ENCODE results near the gene SH2D3C. TPM values are rescaled to one million over a fixed set of nuclear protein-coding genes. Genes with fewer than 3 reads are reported as not detected.

Gene SH2D3C
- total and polyA plus RNA-seq, 2 of the 4 experiments (the other 2 are of a cell fraction), result under 0.01 to 0.24 TPM

GRCh38 chr9:127776924-127777289, 1.6 kb downstream of the SH2D3C start:
- dilution Hi-C loops (cut with HindIII; ENCODE audit: low sequenced_read_pairs, unreplicated experiment), result no loop called here
- Histone ChIP-seq H2AK9ac (replicated peaks; ENCODE audit: low read depth, low read length, poor library complexity) (no peak overlapping the region), H2AK5ac (ENCODE audit: low read depth, low read length) (no peak overlapping the region), H3K4me3 (ENCODE audit: insufficient read depth, low read depth, low read length) (no peak overlapping the region), H2AFZ (replicated peaks; ENCODE audit: low read length, poor library complexity) (no peak overlapping the region), H3K4me1 (ENCODE audit: control insufficient read depth, insufficient read depth, low read length) (no peaks in the 10 kb centered on the region), H2BK120ac (ENCODE audit: low read depth, low read length) (no peak overlapping the region), H4K5ac (ENCODE audit: low read depth, low read length) (no peak overlapping the region), H3K27ac (ENCODE audit: insufficient read depth, low read length) (no peak overlapping the region), H3K9me3 (ENCODE audit: control insufficient read depth, insufficient read depth, low read length) (no peaks in the 10 kb centered on the region), H3K9me1 (ENCODE audit: insufficient read depth, low read length) (no peaks in the 10 kb centered on the region), H3K18ac (ENCODE audit: low read depth, low read length) (no peak overlapping the region), H3K79me1 (ENCODE audit: low read depth in 1 of 2, low read length in 2 of 2) (no peaks in the 10 kb centered on the region), H3K27me3 (ENCODE audit: control insufficient read depth, insufficient read depth, low read length) (peaks cover 11% of the 10 kb centered on the region), H3K23ac (ENCODE audit: low read depth, low read length) (no peak overlapping the region), H3K56ac (ENCODE audit: extremely low read depth, insufficient read depth, low read length) (no peak overlapping the region), H2BK15ac (ENCODE audit: low read depth, low read length) (no peak overlapping the region), H4K8ac (ENCODE audit: low read depth in 2 of 2, low read length in 2 of 2) (no peak overlapping the region), H3K4me2 (ENCODE audit: low read depth, low read length) (no peak overlapping the region), H2BK5ac (ENCODE audit: low read depth, low read length, poor library complexity, severe bottlenecking) (no peak overlapping the region), H3K14ac (replicated peaks; ENCODE audit: low read depth, low read length) (no peak overlapping the region), H3K4ac (ENCODE audit: low read depth, low read length) (no peak overlapping the region), H3K9ac (ENCODE audit: low read depth, low read length) (no peak overlapping the region), H4K20me1 (ENCODE audit: insufficient read depth, low read length) (no peaks in the 10 kb centered on the region), H2BK20ac (ENCODE audit: low read depth, low read length) (no peak overlapping the region), H4K91ac (ENCODE audit: insufficient read depth, low read depth, low read length) (no peak overlapping the region), H3K36me3 (ENCODE audit: control insufficient read depth, insufficient read depth, low read length) (no peaks in the 10 kb centered on the region)
- DNase-seq, result no peak
- ChIA-PET CTCF (interaction anchor here (0.8 kb wide), 1 partner anchor 8 kb away, joined by 3 read pairs; no protein-coding TSS in a partner anchor), POLR2A (ENCODE audit: unreplicated experiment) (no interaction called here)
- no peak for ATAC-seq (ENCODE audit: low read depth)
- in situ Hi-C loops (cut with MboI; ENCODE audit: low sequenced_read_pairs), result no loop called here
- 61% methylated on average over 2 of the region's 5 CpGs; no CpG with 5 or more reads in 1 of the 2 experiments for WGBS, 2 experiments (ENCODE audit: extremely low coverage in 2 of 2, insufficient read length in 1 of 2)
- no TSS peak for BruUV-seq (replicated peaks)
- TF ChIP-seq USF2 (IDR thresholded peaks at IDR 0.05; ENCODE audit: low read depth, low read length) (no peak), RCOR1 (IDR thresholded peaks at IDR 0.05; ENCODE audit: insufficient replicate concordance, low read length) (no peak), CTCF (conservative IDR thresholded peaks at IDR 0.05; ENCODE audit: low read depth, low read length) (no peak), SMC3 (IDR thresholded peaks at IDR 0.05; ENCODE audit: low read depth, low read length) (no peak), MXI1 (IDR thresholded peaks at IDR 0.05; ENCODE audit: borderline replicate concordance, low read depth, low read length) (no peak), MAFK (IDR thresholded peaks at IDR 0.05; ENCODE audit: low read depth, low read length) (no peak), POLR2A (IDR thresholded peaks at IDR 0.05; ENCODE audit: low read depth, low read length) (no peak), FOS (IDR thresholded peaks at IDR 0.05; ENCODE audit: low read depth, low read length) (no peak), CEBPB (IDR thresholded peaks at IDR 0.05; ENCODE audit: low read depth, low read length) (no peak), MAZ (IDR thresholded peaks at IDR 0.05; ENCODE audit: borderline replicate concordance, low read depth, low read length) (no peak), BHLHE40 (IDR thresholded peaks at IDR 0.05; ENCODE audit: low read depth, low read length) (no peak), RAD21 (IDR thresholded peaks at IDR 0.05; ENCODE audit: low read length) (no peak), RFX5 (IDR thresholded peaks at IDR 0.05; ENCODE audit: low read depth, low read length) (no peak), NFE2L2 (IDR thresholded peaks at IDR 0.05; ENCODE audit: low read depth, low read length) (no peak), CHD1 (IDR thresholded peaks at IDR 0.05; ENCODE audit: low read depth, low read length) (no peak)
- intact Hi-C loops (cut with micrococcal nuclease), result no loop called here

All from IMR-90 (cell line).